ENCODE results near the gene C2CD3. TPM values are rescaled to one million over a fixed set of nuclear protein-coding genes. Genes with fewer than 3 reads are reported as not detected.

The C2CD3 gene
- total and polyA plus RNA-seq, 8 donors = 22.8 to 34.5 (median 27.5) TPM

DNA sequence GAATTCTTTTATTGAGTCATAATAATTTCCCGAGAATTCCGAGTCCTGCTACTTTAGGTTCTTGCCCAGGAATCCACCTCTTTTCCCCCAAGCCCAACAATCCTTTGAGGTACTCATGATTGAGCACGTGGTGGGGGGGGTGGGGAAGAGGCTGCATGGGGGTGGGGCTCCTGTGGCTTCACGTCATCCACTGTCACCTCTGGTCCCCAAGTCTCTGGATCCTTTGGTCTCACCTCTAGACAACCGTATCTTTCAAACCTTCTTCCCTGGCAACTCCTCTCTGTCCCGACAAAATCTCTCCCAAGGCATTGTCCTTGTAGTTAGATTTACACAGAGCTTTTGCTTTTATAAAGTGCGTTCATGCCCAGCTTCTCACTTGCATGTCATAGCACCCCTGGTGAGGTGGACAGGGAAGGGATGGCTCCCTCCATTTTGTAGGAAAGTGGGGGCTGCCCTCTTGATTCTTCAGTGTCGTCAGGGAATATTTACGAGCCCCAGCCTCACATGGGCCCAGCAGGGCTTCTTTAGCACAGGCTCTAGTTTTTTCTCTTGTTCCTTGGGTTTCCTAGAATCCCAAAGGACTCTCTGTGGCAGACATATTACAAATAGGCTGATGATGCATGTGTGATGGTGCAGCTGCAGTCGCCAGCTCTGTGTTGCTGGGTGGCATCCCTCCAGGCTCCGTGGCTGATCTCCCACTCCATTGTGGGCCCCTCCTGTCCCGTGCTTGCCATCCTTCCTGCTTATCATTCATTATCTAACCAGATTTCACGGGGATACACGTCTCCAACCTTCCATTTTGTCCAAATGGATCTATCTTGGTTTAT, 170.3 kb downstream of the C2CD3 start:
- intact Hi-C loops (cut with DNase I) = no loop called here
- Histone ChIP-seq H3K27ac (no peak overlapping the region), H3K9me3 (no peaks in the 10 kb centered on the region), H3K4me1 (peaks cover 0 to under 1% of the 10 kb centered on the region in 2 donors), H3K4me3 (no peak overlapping the region), H3K27me3 (no peaks in the 10 kb centered on the region), H3K36me3 (peaks cover 0 to 31% of the 10 kb centered on the region in 2 donors)
- no peak for ATAC-seq
- DNase-seq = no peak
- TF ChIP-seq, protein P1, sequence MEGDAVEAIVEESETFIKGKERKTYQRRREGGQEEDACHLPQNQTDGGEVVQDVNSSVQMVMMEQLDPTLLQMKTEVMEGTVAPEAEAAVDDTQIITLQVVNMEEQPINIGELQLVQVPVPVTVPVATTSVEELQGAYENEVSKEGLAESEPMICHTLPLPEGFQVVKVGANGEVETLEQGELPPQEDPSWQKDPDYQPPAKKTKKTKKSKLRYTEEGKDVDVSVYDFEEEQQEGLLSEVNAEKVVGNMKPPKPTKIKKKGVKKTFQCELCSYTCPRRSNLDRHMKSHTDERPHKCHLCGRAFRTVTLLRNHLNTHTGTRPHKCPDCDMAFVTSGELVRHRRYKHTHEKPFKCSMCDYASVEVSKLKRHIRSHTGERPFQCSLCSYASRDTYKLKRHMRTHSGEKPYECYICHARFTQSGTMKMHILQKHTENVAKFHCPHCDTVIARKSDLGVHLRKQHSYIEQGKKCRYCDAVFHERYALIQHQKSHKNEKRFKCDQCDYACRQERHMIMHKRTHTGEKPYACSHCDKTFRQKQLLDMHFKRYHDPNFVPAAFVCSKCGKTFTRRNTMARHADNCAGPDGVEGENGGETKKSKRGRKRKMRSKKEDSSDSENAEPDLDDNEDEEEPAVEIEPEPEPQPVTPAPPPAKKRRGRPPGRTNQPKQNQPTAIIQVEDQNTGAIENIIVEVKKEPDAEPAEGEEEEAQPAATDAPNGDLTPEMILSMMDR (IDR thresholded peaks at IDR 0.05) = no peak

DNA sequence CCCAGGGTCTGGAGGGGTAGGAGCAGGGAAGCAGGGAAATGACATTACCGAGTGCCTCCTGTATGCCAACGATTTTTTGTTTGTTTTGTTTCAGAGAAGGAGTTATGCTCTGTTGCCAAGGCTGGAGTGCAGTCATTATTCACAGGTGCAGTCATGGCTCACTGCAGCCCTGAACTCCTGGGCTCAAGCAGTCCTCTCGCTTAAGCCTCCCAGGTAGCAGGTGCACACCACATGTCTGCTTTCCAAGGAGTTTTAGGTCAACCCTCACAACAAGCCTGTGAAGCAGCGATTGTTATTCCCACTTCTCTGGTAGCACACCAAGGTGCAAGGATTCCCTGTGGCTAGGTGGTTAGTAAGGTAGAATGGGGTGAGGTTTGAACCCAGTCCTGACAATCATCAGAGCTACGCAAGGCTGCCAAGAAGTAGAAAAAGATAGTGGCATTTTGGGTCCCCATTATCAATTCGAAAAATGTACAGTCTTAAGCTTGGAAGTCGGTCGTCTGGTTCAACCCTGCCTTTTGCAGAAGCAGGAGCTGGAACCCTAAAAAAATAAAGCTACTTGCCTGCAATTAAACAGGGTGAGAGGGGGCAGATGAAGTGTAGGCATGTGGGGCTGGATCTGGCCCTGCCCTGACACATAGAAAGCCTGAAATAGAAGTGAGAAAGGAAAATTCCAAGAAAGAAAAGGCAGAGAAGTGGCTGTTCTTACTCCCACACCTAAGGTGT, 171.1 kb downstream of the C2CD3 start:
- H3K36me3 ChIP-seq = peaks cover 0 to 30% of the 10 kb centered on the region in 2 donors
- no peak overlapping the region for H3K4me3 ChIP-seq
- DNase-seq = no peak
- no peaks in the 10 kb centered on the region for H3K27me3 ChIP-seq
- H3K27ac ChIP-seq = no peak overlapping the region
- intact Hi-C loops (cut with DNase I) = no loop called here
- TF ChIP-seq, protein P1 (IDR thresholded peaks at IDR 0.05) = no peak
- ATAC-seq = no peak
- H3K4me1 ChIP-seq = peaks cover 0 to 4% of the 10 kb centered on the region in 2 donors
- no peaks in the 10 kb centered on the region for H3K9me3 ChIP-seq

DNA sequence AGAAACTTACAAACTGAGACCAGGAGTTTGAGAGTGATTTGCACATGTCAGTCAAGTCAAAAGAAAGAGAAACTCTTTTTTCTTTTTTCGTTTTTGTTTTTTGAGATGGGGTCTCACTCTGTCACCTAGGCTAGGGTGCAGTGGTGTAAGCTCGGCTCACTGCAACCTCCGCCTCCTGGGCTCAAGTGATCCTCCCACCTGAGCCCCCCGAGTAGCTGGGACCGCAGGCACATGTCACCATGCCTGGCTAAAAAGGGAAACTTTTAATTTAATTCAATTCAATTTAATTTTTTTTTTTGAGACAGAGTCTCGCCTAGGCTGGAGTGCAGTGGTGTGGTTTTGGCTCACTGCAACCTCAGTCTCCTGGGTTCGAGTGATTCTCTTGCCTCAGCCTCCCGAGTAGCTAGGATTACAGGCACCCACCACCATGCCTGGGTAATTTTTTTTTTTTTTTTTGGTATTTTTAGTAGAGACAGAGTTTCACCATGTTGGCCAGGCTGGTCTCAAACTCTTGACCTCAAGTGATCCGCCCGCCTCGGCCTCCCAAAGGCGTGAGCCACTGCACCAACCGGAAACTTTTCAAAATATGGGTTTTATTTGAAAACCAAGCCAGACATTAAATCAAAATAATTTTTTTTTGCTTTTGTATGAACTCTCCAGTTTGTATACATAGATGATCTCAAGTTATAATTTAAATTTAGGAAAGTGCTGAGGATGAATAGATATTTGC, 171.8 kb downstream of the C2CD3 start:
- peaks cover 0 to 28% of the 10 kb centered on the region in 2 donors for H3K36me3 ChIP-seq
- no peak overlapping the region for H3K4me3 ChIP-seq
- H3K27me3 ChIP-seq = no peaks in the 10 kb centered on the region
- H3K4me1 ChIP-seq = peaks cover 0 to 4% of the 10 kb centered on the region in 2 donors
- intact Hi-C loops (cut with DNase I) = no loop called here
- TF ChIP-seq, protein P1 (IDR thresholded peaks at IDR 0.05) = no peak
- no peak for ATAC-seq
- no peak for DNase-seq
- H3K27ac ChIP-seq = no peak overlapping the region
- H3K9me3 ChIP-seq = no peaks in the 10 kb centered on the region

DNA sequence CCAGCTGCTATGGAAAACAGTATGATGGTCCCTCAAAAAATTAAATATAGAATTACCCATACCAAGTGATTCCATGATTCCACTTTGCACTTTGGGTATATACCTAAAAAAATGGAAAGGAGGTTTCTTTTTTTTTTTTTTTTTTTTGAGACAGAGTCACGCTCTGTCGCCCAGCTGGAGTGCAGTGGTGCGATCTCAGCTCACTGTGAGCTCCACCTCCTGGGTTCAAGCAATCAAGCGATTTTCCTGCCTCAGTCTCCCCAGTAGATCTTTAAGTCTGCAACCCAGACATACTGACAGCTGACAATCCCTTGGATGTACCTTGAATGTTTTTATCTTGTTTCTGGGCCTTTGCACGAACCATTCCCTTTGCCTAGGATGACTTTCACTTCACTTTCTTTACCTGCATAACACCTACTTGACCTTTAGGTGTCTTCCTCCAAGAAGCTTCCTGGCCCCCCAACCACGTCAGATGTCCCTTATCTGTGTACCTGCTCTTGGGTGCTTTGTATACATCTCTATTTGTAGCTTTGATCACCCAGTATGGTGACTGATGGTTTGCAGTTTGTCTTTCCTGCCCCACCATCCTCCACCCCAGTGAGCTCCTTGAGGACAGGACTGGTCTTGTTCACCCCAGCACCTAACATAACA, 173.6 kb downstream of the C2CD3 start:
- Histone ChIP-seq H3K4me3 (no peak overlapping the region), H3K27ac (no peak overlapping the region), H3K36me3 (peaks cover 0 to 16% of the 10 kb centered on the region in 2 donors), H3K9me3 (no peaks in the 10 kb centered on the region), H3K27me3 (no peaks in the 10 kb centered on the region), H3K4me1 (peaks cover 0 to 4% of the 10 kb centered on the region in 2 donors)
- TF ChIP-seq, protein P1 (IDR thresholded peaks at IDR 0.05) = no peak
- ATAC-seq = no peak
- no peak for DNase-seq
- intact Hi-C loops (cut with DNase I) = no loop called here

Data from left lung (tissue), 10 donors.